Suppressor macrophage treated with lipopolysaccharide for 1 hour (primary cell): ENCODE results near the gene PTPRN2.
"Not testable (repeated sequence)": the region's sequence is repeated elsewhere in the genome, so short reads cannot be mapped to it uniquely, and the experiment has no call there.

Experiments used
- DNase-seq, 3 donors: peaks; one replicate each; pipeline ENCODE4 v3.0.0-alpha.2; 2020 to 2022

The PTPRN2 gene

DNA sequence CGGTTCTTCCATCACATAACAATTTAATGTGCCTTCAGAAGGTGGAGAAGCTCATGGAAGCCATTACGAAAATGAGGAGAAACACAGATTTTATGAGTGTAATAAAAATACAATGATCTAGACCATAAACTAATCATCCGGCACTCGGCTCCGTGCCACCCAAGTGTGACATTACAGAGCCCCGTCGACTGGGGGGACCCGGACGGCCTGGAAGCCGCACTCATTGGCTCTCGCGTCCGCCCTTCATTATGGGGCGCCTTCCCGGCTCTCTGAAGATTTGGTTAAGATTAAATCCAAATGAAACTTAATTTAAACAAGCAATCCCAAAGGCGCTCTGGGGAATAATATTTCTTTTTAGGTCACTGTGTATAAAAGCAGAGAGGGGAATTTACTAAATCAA is 1008.2 kb downstream of the PTPRN2 start:
- DNase-seq: no peak

DNA sequence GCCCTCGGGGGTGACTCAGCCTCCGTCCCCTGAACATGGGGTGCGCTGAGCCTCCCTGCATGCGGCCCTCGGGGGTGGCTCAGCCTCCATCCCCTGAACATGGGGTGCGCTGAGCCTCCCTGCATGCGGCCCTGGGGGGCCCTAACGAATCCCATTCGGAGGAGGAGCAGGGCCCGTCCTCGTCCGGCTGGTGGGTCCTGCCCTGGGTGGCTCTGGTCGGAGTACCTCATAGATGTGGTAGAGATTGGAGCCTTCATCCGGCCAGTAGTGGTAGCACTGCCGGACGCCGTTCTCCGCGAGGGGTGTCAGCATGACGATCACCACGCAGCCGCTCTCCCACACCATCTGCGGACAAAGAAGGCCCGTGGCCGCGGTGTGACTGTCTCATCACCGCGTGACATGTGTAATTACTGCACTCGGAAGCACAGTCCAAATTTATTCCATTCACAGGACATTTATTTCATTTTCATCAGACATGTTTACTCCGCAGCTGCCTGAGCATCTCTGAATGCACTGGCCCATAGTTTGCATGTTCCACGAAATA is 1009.8 kb downstream of the PTPRN2 start:
- no peak for DNase-seq

DNA sequence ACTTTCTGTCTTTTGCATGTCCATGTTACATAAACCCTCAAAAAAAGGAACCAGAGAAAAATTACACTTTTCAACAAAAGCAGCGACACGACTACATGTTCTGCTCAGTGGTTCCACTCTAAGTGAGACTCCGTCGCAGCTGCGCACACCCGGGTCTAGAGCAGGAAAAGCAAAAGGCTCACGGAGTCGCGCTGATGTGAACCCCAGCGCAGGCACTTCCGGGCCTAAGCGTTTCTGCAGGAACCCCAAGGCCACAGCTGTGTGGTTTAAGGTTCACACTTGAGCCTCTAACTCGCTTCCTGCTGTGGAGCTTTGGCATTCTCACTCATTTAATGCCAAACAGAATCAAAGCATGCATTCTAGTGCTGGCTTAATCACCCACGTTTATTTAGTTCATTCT is 1010.6 kb downstream of the PTPRN2 start:
- no peak for DNase-seq

DNA sequence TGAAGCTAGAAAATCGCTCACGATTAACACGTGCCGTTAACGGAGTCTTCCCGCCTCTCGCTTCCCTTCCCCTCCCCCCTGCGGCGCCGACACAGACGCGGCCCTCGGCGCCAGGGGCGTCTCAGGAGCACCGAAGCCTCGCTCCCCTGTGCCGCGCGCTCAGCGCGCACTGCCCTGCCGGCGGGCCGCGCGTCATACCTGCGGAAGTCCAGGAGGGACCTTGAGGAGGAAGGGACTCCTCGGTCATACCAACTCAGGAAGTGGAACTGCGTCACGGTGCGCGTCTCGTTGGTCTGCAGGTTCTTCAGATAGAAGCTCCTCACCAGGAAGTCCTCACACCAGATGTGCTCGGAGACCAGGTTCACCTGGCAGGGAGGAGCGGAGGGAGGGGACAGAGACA is 1011.2 kb downstream of the PTPRN2 start:
- DNase-seq: no peak

DNA sequence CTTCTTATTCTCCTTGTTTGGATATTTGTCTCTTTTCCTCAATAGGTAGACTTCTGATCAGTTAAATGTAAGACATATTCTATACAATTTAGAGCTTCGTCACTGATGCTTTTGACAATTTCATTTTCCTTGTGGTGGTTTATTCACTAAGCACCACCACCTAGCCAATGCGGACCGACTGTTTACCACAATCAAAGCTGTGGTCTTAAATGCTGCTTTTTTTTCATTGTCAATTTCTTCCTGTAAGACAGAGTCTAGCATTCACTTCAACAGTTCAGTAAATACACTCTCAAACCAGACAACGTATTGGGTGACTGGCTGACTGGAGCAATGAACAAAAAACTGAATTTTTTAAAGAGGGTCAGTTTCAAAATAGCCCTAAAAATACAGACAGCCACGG is 1011.8 kb downstream of the PTPRN2 start:
- no peak for DNase-seq

DNA sequence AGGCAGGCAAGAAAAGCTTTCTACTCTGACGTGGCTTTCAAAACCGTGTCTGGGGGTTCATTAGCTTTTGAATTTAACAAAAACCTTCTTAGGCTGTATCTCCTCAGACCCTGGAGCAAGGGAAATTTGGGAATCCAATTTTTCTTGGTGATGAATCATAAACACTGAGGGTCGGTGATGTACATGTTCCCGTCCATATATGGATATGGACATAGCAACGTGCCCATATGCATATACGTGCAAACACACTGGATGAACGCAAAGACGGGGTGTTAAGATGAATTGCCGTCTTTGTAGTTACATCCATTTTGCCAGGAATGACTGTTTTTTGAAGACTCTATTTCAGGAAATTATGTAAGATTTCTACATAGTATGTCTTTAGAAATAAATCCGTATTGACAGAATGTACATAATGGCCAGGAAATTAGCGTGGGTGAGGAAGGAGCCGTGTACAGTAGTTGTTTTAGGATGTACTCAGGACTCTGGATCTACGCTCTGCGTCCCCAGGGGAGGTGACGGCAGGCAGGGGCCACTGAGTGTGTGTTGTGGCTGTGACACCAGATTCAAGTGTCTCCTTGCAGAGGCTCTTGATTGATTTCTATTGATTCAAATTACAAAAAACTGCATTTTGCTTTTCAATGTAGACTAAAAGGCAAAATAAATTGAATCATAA is 1012.6 kb downstream of the PTPRN2 start:
- no peak for DNase-seq

DNA sequence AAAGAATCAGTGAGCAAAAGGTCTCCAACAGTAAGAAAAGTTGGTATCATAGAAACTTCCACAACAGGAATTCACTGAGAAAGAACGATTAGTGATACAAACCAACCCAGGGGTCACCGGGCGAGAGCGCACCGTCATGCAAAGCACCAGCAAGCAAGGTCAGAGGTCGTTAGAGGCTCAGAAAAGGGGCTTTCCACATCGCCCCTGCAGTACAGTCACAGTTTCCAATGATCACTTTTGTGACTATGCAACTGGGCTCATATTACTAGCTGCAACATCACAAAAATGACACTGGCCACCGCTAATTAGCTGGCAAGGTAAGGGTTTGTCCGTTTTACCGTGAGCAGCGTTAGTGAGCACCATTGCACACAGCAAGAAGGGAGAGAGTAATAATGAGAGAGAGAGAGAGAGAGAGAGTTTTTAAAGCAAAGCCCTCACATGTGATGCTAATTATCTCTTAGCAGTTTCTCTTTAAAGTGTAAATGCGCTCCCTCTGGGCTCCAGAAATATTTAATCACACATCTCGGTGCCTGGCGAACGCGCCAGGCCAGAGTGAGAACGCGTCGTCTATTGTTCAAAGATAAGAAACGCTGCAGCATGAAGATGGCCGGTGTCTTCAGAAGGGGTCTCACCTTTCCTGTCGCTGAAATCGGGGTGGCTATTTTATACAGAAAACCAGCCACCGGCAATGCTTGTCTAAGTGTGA is 1013.4 kb downstream of the PTPRN2 start:
- DNase-seq: no peak

DNA sequence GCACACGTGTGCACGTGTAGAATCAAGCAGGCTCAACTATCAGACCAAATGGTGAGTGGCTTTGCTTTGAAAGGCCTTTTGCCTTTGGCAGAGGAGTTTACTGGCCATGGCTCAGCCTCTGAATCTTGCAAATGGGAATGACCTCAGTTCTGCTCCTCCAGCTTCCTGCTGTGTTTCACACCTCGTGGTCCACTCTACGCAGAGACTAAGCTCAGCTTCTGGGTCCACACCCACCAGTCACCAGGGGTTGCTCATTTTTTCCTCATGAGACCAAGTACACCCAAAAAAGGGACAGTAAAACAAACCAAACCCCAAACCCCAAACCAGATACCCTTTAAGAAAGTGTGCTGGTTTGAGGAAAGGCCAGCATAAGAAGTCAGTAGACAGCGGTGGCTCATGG is 1014.4 kb downstream of the PTPRN2 start:
- no peak for DNase-seq

DNA sequence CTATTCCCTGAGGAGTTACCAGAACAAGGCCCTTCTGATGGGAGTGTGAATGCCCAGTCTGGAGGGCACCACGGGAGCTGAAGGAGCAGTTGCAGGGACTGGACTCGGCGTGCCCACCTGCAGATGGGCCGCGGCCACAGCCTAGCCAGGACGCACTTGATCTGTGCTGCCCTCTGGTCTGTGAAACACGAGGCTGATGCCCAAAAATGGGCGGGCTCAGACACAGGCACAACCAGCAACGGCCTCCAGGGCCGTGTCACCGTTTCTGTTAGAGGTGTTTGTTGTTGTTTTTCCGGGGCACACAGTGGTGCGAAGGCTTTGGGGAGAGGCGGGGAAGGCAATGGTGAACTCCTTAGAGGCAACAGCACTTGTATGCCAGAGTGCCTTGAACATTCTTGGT is 1015.0 kb downstream of the PTPRN2 start:
- DNase-seq: no peak

DNA sequence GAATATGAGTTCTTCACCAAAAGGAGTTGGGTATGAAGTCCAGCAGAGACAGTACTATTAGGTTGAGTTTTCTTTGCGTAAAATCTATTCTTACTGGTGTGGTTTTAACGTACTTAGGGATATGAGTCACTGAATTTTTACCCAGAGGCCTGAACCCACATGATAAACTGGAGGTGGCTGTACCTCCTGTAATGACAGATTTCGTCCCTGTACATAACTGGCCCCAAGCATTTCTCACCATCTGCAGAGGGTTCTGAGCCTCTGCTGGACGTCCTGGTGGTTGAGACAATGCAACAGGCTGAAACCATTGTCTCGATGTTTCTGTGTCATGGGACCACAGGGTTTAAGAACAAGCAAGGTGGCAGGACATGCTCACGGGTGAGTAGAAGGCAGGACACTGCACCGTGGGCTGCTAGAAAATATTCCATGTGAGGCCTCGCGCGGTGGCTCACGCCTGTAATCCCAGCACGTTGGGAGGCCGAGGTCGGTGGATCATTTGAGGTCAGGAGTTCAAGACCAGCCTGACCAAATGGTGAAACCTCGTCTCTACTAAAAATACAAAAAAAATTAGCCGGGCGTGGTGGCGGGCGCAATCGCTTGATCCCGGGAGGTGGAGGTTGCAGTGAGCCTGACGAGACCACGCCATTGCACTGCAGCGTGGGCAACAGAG is 1017.0 kb downstream of the PTPRN2 start:
- no peak for DNase-seq

DNA sequence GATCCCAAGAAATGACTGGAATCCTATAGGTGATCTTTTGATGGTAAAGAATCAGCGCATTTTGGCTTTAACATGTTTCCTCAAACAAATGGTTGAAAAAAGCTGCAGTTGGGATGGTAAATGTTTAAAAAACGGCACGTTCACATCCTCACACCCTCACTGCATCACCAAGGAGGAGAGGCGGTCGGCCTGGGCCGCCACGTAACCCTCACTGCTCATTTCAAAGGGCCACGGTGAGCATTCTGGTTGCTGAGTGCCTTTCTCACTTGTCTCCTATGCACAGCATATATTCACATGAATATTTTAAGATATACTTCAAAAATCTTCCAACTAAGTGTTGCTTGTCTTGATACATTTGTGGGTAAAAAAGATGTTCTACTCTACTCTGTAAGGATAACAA is 1017.7 kb downstream of the PTPRN2 start:
- DNase-seq: no peak

DNA sequence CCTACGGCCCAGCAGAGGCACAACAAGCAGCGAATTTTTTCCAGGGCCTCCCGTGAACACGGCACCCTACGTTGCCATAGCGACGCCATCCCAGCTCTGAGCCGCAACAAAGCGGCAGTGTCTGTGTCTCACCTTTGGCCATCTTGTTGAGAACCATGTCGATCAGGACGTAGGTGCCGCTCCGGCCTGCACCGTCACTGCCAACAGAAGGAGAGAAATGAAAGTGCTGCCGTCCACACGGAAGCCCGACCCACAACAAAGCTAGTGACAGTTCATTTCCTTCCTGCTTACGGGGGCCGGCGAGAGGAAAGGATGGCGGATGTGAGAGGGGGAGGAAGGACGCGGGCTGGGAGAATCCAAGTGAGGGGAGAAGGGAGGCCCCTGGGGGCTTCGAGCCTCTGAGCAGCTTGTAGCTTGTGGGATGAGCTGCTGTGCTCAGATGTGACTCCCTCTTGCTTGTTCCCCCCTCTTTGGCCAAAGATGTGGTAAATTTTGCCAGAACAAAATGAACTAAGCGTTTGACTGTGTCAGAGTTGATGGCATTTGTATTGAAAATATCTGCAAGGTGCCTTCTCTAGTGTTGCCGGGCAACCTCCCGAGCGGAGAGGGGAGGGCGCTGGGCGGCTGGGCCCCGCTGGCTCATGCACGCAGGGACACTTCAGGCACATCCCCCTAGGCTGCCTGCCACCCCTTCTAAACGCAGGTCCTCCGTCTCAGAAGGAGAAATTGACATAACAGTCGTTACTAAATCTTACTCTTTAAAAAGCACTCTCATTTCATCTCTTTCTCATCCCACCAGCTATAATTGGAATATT is 1018.6 kb downstream of the PTPRN2 start:
- DNase-seq: peak; percentile 32 to 52 (median 38)

DNA sequence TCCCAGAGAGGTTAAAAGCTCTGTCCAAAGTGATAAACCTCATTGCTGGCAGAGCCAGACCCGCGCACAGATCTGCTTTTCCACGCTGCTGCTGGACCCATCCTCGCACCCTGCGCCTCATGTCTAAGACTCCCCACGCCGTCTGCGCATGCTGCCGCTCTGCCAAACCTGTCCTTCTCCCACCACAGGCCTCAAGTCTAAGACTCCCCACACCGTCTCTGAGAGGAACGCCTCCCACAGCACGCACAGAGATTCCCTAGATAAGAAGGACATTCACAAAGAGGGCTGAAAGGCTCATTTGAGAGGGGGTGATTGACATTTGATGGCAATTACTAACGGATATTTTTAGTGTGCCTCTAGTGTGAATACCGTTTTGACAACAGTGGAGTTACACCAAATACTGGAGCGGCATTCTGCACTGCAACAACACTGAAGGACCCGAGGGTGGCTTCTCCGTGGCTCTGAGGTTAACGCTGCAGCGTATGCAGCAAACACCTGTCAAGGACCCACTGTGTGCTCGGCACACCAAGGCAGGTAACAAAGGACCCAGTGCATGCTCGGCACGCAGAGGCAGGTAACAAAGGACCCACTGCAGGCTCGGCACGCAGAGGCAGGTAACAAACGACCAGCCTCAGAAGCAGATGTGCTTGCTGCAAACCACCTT is 1019.4 kb downstream of the PTPRN2 start:
- no peak for DNase-seq

DNA sequence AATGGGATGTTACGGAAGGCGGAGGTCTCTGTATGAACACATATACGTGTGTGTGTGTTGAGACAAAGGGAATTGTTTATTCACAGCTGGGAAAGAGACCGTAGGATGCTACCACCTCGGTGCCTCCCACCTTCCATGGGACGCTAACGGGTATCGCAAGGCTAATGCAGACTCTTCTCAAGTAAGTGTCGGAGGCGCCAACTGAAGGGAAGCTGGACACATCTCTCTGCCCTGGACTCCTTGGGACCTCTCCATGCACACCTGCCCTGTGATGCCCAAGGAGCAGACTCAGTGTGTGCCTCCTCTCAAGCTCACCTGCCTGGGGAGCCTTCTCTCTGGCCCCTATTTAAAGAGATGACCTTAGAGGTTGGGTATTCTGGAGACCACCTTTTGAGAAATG is 1020.0 kb downstream of the PTPRN2 start:
- no peak for DNase-seq

DNA sequence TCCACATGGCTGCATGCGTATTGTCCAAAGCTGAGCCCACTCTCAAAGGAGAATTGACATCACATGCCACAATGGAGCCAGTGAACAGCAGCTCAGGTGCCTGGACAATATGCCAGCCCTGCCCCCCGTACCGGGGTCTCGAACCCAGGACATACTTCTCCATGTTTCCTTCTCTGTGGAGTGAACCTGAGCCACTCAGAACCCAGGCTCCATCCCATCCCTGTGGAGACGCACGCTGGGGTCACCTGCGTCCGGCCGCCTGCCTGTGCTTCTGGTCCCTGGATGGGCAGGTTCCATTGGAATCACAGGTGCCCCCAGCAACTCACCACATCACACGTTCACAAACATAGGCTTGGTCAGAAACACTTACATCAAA is 1021.0 kb downstream of the PTPRN2 start:
- DNase-seq: no peak

DNA sequence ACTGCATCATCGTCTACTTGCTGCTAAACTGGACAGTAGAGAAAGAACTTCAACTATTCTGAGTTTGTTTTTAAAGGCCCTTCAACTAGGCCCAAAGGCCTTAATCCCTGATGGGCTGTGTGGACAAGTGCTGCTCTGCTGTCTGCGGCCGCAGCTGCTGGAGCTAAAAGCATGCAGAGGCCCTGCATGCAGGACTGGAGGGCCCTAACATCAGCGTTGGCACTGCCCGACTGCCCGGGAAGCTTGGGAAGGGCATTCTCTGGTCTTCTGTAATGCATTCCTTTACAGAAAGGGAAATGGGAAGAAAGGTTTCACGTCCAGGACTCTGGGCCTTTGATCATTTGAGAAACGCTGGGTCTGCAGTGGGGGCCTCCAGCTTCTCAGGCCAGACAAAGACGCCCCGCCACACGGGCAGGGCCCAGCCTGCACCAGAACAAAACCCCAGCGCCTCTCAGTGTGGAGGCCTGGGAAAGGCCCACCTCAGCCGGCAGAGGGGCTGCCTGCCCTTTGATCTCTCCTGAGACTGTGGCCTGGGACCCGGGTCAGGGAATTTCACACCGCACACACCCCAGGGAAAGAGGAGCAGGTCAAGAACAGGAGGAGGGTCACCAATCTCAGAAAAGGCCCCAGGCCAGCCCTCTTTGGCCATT is 1021.5 kb downstream of the PTPRN2 start:
- no peak for DNase-seq

DNA sequence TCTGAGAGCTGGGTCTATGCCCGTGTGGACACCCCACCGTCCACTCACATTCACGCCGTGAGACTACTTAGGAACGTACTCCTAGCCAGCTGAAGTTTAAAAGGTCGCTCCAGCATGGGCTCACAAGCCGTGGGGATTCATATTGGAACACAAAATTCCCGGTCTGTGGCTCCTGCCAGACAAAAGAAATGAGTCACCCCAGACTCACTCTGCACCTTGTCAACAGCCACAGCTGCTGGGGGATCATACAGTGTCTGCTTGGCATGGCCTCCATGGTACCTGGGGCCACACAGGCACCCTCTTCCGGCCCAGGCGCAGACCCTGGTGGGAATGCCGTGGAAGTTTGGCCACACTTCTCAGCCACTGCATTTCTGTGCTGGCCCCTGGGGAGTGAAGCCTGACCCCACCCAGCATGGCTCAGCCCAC is 1022.4 kb downstream of the PTPRN2 start:
- DNase-seq: no peak

DNA sequence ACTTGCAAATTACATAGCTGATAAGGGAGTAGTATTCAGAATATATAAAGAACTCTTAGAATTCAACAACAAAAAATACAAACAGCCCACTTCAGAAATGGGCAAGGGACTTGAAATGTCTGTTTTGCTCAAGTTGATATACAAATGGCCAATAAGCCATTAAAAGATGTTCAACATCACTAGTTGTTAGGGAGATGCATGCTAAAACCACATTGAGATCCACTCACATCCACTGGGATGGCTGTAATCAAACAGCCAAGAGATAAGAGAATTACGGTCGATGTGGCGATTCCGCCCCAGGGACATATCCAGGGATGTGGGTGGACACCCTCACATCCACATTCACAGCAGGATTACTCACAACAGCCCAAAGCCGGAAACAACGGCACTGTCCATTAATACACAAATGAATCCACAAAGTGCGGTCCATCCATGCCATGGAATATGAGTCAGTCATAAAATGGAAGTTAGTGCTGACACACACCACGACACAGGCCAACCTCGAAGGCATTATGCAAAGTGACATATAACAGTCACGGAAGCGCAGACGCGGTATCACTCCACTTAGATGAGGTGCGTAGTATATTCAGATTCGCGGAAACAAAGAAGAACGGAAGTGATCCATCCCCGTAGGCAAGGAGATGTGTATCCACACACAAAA is 1023.0 kb downstream of the PTPRN2 start:
- DNase-seq: peak in 2 of 3 donors; percentile 14 to 18

DNA sequence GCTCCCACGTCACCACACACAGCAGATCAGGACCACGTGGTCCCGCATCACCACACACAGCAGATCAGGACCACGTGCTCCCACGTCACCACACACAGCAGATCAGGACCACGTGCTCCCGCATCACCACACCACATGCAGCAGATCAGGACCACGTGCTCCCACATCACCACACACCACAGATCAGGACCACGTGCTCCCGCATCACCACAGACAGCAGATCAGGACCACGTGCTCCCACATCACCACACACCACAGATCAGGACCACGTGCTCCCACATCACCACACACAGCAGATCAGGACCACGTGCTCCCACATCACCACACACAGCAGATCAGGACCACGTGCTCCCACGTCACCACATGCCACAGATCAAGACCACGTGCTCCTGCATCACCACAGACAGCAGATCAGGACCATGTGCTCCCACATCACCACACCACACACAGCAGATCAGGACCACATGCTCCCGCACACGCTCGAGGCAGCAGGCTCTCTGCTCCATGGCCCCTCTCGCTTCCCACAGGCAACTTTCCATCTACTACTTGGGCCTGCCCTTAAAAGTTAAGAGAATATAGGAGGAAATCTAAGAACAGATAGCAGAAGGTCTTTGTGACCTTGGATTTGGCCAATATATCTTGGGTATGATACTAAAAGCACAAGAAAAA is 1024.0 kb downstream of the PTPRN2 start:
- DNase-seq: not testable (repeated sequence)

DNA sequence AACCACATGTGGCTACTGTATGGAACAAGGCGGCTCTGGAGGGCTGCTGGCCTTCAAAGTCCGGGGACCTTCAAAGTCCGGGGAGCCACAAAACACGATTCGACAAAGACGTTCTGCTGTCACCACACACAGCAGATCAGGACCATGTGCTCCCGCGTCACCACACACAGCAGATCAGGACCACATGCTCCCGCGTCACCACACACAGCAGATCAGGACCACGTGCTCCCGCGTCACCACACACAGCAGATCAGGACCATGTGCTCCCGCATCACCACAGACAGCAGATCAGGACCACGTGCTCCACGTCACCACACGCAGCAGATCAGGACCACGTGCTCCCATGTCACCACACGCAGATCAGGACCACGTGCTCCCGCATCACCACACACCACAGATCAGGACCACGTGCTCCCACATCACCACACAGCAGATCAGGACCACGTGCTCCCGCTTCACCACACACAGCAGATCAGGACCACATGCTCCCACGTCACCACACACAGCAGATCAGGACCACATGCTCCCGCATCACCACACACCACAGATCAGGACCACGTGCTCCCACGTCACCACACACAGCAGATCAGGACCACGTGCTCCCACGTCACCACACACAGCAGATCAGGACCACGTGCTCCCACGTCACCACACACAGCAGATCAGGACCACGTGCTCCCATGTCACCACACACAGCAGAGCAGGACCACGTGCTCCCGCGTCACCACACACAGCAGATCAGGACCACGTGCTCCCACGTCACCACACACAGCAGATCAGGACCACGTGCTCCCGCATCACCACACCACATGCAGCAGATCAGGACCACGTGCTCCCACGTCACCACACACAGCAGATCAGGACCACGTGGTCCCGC is 1024.9 kb downstream of the PTPRN2 start:
- not testable (repeated sequence) for DNase-seq
